ENCODE measurements around the gene PTDSS2.
"Not testable (repeated sequence)": the region's sequence is repeated elsewhere in the genome, so short reads cannot be mapped to it uniquely, and the experiment has no call there.

PTDSS2 gene

DNA sequence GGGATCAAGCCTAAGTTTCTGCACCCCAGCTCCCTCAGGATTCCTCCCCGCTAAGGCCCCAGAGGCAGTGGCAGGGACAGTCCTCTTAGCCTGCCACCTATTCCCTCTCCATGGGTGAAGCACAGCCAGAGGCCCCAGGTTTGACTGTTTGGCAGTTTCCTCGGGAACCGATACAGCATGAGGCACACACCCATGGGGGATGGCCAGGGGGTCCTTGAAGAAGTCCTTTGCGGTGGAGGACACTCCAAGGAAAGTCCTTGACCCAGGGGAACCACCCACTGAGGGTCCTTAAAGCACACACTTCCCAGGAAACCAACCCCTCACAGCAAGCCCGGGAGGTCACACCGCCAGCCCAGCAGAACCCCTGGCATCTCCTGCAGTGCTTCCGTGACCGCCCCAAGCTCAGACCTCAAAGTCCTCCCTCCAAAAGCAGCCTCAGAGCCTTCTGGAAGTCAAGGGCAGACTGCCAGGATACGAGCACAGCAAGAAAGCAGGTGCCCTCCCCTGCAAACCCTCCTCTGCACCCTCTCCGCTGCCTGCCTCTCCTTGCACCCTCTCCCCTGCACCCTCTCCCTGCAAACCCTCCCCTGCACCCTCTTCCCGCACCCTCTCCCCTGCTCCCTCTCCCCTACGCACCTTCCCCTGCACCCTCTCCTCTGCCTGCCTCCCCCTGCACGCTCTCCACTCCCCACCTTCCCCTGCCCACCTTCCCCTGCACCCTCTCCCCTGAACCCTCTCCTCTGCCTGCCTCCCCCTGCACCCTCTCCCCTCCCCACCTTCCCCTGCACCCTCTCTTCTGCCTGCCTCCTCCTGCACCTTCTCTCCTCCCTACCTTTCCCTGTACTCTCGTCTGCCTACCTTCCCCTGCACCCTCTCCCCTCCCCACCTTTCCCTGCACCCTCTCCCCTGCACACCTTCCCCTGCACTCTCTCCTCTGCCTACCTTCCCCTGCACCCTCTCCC lies 36.7 kb upstream of the PTDSS2 start:
- in situ Hi-C loops (cut with MboI; ENCODE audit: low sequenced_read_pairs): no loop called here

GRCh38 chr11:414318-414857 lies 35.7 kb upstream of the PTDSS2 start:
- in situ Hi-C loops (cut with MboI; ENCODE audit: low sequenced_read_pairs): no loop called here

DNA sequence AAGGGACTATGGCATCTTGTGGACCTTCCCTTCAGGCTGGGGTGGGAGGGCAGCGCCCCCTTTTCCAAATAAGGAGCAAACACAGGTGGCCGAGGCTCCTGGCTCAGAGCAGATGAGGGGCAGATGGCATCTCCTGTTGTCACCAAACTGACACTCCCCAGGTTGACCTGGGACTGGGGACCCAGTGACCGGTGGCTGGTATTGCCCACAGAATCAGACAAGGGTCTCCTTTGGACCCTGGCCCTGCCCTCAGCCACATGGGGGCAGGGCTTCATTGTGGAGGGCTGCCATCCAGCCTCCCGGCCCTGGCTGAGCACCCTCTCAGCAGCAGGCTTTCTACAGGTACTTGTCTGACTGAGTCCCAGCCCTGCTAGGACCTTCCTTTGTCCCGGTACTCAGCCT lies 34.4 kb upstream of the PTDSS2 start:
- in situ Hi-C loops (cut with MboI; ENCODE audit: low sequenced_read_pairs): no loop called here

DNA sequence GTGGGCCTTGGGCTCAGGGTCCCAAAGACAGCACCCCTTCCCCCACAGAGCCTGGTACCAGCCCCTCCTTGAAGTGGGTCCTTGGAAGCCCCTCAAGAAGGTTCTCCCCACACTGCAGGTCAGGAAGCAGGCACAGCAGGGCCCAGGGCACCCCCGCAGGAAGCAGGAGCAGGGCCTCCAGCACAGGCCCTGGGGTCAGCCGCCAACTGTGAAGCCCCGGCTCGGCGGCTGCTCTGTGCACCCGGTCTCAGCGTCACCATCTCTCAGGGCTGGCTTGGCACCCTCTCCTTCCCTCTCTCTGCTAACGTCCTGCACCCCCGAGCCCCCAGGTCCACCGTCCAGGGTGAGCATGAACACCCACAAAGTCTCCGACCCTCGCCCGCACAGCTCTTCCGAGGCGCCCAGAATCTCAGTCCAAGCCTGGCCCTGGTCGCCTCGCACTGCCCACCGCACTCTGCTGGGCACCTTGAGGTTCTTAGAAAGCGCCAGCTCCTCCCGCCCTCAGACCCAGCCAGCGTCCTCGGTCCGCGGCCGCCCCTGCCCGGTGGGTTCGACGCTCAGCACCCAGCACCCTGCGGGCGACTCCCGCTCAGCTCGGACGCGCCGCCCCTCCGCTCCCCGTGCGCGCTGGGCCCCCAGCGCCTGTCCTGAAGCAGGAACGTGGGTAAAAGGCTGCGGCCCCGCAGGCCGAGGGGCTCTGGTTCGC lies 33.9 kb upstream of the PTDSS2 start:
- in situ Hi-C loops (cut with MboI; ENCODE audit: low sequenced_read_pairs): no loop called here

- in situ Hi-C loops (cut with MboI; ENCODE audit: low sequenced_read_pairs): no loop called here
Observed at GRCh38 chr11:416757-417621, 33.1 kb upstream of the PTDSS2 start.

- in situ Hi-C loops (cut with MboI; ENCODE audit: low sequenced_read_pairs): no loop called here
Observed at GRCh38 chr11:417652-418342, 32.3 kb upstream of the PTDSS2 start.

GRCh38 chr11:418343-419247 lies 31.5 kb upstream of the PTDSS2 start:
- in situ Hi-C loops (cut with MboI; ENCODE audit: low sequenced_read_pairs): no loop called here

GRCh38 chr11:419248-420005 lies 30.7 kb upstream of the PTDSS2 start:
- in situ Hi-C loops (cut with MboI; ENCODE audit: low sequenced_read_pairs): no loop called here

- in situ Hi-C loops (cut with MboI; ENCODE audit: low sequenced_read_pairs): no loop called here
Observed at GRCh38 chr11:420054-420910, 29.8 kb upstream of the PTDSS2 start.

GRCh38 chr11:420911-421321 lies 29.2 kb upstream of the PTDSS2 start:
- in situ Hi-C loops (cut with MboI; ENCODE audit: low sequenced_read_pairs): no loop called here

DNA sequence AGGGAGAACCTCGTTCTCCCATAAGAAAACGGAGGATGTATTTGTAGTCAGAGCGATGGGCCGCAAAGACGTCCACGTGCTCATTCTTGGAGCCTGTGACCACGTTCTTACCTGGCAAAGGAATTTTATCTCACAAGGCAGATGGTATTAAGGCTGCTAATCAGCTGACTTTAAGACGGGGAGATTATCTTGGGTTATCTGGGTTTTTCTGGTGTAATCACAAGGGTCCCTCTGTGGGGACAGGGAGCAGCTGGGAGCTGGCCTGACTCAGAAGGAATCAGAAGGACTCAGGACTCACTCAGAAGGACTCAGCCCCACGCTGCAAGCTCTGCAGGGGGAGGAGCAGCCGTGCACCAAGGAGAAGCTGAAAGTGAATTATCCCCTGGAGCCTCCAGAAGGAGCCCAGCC lies 27.8 kb upstream of the PTDSS2 start:
- in situ Hi-C loops (cut with MboI; ENCODE audit: low sequenced_read_pairs): no loop called here

- in situ Hi-C loops (cut with MboI; ENCODE audit: low sequenced_read_pairs): no loop called here
Observed at GRCh38 chr11:424232-424631, 25.8 kb upstream of the PTDSS2 start.

DNA sequence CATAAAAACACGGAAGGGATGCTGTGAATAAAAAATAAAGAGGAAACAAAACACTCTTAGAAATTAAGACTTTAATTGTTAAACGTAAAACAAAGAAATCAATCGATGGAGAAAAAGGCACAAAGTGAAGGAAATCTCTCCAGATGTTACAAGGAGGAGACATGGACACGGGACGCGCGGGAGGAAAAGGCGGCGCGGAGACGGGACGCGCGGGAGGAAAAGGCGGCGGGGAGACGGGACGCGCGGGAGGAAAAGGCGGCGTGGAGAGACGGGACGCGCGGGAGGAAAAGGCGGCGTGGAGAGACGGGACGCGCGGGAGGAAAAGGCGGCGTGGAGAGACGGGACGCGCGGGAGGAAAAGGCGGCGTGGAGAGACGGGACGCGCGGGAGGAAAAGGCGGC lies 25.3 kb upstream of the PTDSS2 start:
- in situ Hi-C loops (cut with MboI; ENCODE audit: low sequenced_read_pairs): not testable (repeated sequence)

DNA sequence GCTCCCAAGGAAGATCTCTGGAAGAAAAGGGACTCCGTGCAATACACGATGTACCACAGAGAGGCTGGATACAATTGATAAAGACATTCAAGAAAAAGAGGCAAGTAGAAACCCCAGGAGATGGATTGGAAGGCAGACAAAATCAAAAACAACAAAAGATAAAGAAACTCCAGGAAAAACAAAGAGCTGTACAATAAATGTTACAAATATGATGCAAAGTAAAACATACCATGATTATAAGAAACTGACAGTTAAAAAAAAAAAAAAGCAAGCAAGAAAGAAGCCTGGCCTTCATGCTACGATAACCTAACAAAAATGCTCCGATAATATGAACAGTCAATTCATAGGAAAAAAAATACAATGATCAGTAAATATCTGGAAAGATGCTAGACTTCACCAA lies 24.8 kb upstream of the PTDSS2 start:
- in situ Hi-C loops (cut with MboI; ENCODE audit: low sequenced_read_pairs): no loop called here

DNA sequence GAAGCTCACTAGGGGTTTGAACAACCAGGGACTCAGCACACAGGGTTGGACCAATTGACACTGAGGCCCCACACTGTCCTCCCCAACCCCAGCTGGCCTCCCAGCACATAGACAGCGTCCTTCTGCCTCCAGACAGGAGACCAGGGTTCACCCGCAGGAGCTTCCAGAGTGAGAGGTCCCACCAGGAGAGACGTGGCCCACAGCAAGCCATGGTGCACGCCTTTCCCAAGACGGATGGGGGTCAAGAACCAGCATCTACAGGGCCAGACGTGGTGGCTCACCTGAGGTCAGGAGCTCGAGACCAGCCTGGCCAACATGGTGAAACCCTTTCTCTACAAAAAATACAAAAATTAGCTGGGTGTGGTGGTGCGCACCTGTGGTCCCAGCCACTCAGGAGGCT lies 23.2 kb upstream of the PTDSS2 start:
- in situ Hi-C loops (cut with MboI; ENCODE audit: low sequenced_read_pairs): no loop called here

GRCh38 chr11:428295-428694 lies 21.8 kb upstream of the PTDSS2 start:
- in situ Hi-C loops (cut with MboI; ENCODE audit: low sequenced_read_pairs): no loop called here

DNA sequence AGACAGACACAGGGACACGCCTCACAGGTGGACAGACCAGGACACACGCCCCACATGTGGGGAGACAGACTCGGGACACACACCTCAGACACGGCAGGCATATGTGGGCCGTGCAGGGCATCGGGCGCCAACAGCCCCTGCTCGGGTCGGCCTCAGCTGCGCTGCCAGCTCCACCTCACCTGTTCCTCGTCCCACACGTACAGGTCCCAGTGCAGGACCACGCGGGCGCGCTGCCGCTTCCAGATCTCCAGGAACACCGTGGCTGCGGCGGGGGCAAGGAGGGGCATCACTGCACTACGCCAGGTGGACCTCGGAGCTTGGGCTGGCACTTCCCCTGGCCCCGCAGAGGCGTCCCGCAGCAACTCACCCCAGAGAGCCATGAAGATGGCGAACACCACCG lies 20.7 kb upstream of the PTDSS2 start:
- in situ Hi-C loops (cut with MboI; ENCODE audit: low sequenced_read_pairs): no loop called here
